HG03378 (cell line): ENCODE results near the gene PCMTD2.
"Not testable (repeated sequence)": the region's sequence is repeated elsewhere in the genome, so short reads cannot be mapped to it uniquely, and the experiment has no call there.

Source experiments
- ATAC-seq: cut with Tn5 transposase; IDR thresholded peaks from one replicate; pipeline ENCODE4 v1.9.1; 2021; ENCODE audit warnings: mild to moderate bottlenecking, moderate library complexity; ENCODE audit not compliant: unreplicated experiment

PCMTD2 gene

GRCh38 chr20:64285579-64286446, 30.3 kb downstream of the PCMTD2 start:
- ATAC-seq = peak; percentile 87

- ATAC-seq = not testable (repeated sequence)
These were observed 31.1 kb downstream of the PCMTD2 start for GRCh38 chr20:64286447-64287263.

GRCh38 chr20:64287264-64287590, 31.7 kb downstream of the PCMTD2 start:
- not testable (repeated sequence) for ATAC-seq

GRCh38 chr20:64292167-64292566, 36.6 kb downstream of the PCMTD2 start:
- not testable (repeated sequence) for ATAC-seq

- not testable (repeated sequence) for ATAC-seq
These were observed 47.5 kb downstream of the PCMTD2 start for GRCh38 chr20:64303086-64303485.

- ATAC-seq = not testable (repeated sequence)
These were observed 58.2 kb downstream of the PCMTD2 start for GRCh38 chr20:64313761-64314160.

GRCh38 chr20:64315381-64315780, 59.8 kb downstream of the PCMTD2 start:
- ATAC-seq = not testable (repeated sequence)

- ATAC-seq = not testable (repeated sequence)
These were observed 60.3 kb downstream of the PCMTD2 start for GRCh38 chr20:64315884-64316283.

- not testable (repeated sequence) for ATAC-seq
These were observed 61.0 kb downstream of the PCMTD2 start for GRCh38 chr20:64316415-64317083.

- ATAC-seq = not testable (repeated sequence)
These were observed 61.8 kb downstream of the PCMTD2 start for GRCh38 chr20:64317331-64317730.

GRCh38 chr20:64318056-64318455, 62.5 kb downstream of the PCMTD2 start:
- not testable (repeated sequence) for ATAC-seq

GRCh38 chr20:64322031-64322789, 66.7 kb downstream of the PCMTD2 start:
- not testable (repeated sequence) for ATAC-seq
